GM19351 (cell line): Measurements from ENCODE around the gene FOXO6.

Experiments
- ATAC-seq: cut with Tn5 transposase; IDR thresholded peaks from one replicate; pipeline ENCODE4 v1.9.1; 2021; ENCODE audit warnings: mild to moderate bottlenecking, moderate library complexity; ENCODE audit not compliant: unreplicated experiment

FOXO6 gene

DNA sequence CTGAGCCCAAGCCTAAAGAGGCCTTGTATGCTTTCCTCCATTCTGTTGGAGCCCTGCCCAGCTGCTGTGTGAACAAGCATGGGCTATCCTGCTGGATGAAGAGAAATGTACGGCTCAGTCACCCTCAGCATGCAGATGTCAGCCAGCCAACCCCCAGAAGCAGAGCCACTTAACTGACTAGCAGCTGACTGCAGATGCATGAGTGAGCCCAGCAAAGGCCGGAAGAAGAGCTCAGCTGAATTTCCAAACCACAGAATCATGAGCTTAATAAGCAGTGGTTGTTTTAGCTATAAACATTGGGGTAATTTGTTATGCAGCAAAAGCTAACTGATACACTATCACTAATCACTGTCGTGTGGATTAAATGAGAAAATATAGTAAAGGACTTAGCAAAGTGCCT lies 39.0 kb downstream of the FOXO6 start:
- no peak for ATAC-seq

DNA sequence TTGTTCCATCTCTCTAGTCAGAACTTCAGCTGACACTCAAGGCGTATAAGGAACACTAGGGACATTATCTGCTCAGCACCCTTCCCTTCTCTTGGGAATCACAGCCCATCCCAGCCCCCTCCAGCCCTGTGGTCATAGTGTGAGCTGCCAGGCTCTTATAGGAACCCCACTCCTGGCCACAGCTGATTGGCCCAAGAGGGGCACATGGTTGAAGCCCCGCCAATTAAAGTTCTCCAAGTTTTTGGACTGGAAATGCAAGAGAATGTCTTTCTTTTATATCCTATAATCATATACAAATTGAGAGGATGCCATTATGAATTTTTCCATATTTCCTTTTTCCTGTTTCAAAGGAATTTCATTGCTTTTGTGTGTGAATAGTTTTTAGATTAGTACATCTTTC lies 40.7 kb downstream of the FOXO6 start:
- ATAC-seq = no peak

DNA sequence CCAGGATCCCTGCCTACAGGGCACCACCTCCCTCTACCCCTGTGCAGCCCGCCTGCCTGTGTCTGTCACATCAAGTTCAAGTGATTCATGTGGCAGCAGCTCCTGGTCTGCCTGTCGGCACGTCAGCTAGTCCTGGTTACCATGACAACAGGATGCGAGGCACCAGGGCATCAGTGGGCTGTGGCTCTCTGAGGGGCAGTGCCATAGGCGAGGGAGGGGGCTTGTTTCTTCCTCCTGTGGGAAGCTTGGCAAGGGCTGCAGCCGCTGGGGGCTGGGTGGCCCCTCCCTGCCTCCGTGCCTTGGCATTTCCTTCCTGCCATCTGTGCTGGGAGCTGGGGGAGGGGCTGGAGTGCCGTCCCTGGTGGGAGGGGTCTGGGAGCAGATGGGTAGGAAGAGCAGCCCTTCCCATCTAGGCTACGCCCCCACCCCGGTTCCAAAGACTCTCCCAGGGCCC lies 43.1 kb downstream of the FOXO6 start:
- ATAC-seq = no peak

DNA sequence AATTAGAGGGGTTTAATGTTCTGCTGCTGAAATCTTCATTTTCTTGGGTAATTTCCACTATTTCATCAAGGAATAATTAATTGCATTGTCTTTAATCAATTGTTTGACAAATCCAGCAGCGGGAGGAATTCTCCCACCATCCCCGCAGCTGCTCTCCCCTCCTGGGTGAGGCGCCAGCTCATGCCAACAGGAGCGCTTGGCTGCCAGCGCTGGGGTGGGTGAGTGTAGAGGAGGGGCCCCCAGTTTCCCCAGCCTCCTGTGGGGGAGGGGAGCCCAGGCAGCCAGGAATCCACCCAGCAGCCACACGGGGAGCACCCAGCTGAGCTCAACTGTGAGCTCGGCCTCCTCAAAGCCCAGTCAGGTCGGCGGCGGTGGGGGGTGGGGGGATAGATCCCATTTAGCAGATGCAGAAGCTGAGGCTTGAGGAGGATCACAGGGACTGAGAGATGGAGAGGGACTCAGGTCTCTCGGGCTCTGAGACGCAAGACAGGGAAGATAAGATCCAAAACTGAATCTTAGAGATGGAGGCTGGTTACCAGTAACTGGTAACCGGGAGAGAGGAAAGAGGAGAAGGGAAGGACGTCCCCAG lies 46.5 kb downstream of the FOXO6 start:
- no peak for ATAC-seq

DNA sequence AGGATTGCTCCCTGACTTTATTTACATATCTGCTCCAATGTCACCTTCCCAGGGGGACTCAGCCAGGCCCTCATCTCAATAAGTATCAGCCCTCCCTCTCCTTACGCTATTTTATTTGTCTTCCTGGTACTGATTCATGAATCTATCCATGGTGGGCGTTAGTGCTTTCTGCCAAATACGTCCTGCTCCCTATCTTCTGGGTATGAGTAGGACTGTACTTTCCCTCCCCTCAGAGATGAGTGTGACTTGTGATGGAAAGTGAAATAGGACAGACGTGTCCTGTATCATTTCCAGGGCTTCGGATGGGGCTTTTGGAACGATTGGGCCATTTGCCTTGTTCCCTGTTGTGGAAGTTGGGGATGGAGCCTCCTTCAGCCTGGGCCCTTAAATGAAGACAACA lies 47.5 kb downstream of the FOXO6 start:
- ATAC-seq = no peak

DNA sequence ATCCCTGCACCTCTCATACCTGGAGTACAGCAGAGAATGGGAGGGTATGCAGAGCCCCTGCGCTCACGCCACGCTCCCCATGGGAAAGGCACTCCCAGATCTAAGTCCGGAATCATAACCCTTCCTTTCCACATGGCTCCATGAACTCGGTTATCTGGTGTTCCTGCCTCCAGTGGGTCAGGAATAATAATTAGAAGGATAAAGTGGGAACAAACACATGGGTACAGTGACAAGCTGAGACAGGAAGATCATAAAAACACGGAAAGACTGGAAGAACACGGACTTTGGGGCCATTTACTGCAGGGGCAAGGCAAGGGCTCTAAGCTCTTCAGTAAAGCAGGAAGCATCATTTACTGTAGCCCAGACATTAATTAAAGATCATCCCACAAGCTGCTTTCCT lies 48.6 kb downstream of the FOXO6 start:
- ATAC-seq = no peak

DNA sequence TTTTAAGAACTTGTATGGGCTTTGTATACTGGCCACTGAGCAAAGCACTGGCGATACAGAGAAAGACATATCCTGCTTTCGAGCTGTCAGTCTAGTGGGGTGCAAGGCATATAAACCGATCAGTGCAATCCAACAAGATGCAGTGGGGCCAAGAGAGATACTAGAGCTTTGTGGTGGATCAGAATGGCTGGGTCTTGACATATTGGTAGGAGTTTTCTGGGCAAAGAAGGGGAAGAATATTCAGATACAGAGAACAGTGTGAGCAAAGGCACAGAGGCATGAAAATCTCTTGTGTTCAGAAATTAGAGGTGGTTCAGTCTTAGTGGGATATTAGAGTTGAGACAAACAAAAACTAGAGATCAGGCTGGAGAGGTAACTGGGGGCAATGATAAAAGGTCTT lies 49.2 kb downstream of the FOXO6 start:
- ATAC-seq = no peak

DNA sequence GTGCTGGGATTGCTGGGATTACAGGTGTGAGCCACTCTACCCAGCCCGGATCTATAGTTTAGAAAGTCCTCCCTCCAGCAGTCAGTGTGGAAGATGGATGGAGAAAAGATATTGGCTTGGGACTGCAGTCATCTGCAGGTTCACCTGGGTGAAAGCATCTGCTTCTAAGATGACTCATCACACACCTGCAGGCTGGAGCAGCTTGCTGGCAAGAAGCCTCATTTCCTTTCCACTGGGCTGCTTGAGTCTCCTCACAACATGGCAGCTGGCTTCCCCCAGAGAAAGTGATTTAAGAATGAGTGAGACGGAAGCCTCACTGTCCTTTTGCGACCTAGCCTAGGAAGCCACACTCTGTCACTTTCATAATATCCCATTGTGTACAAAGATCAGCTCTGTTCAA lies 50.0 kb downstream of the FOXO6 start:
- ATAC-seq = no peak

DNA sequence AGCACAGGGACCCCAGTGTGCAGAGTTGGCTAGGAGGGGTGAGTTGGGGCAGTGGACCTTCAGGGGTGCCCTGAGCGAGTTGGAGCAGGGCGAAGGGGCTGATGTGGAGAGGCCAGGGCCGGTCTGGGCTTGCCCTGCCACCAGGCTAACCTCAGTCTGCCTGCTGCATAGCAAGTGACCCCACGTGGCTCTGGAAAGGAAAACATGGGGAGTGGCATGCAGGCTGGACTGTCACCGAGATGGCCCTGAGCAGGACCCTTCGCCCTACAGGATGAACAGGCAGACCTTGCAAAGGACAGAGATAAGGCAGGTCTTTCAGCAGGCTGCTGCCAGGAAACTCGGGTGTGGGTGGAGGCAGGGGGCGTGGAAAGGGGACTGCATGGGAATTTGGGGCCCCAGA lies 51.5 kb downstream of the FOXO6 start:
- no peak for ATAC-seq

DNA sequence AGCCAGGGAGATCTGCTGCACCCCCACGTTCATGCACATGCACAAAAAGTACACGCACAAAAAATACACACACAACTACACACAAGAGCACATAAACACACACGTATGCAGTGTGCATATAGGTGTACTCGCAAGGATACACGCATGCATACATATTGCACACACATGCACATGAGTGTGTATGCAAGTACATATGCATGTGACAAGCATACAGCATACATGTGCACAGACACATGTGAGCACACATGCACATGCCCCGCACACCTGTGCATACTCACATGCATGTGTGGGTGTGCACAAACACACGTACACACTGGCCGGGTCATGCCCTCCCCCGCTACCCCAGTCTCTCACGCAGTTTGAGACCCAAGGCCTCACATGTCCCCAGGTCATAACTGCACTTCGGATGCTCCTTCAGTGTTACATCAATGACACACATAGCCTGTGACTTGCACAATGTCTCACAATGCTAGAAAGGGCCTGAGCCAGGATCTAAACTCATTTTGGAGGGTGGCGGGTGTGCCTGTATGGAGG lies 52.6 kb downstream of the FOXO6 start:
- ATAC-seq = no peak

DNA sequence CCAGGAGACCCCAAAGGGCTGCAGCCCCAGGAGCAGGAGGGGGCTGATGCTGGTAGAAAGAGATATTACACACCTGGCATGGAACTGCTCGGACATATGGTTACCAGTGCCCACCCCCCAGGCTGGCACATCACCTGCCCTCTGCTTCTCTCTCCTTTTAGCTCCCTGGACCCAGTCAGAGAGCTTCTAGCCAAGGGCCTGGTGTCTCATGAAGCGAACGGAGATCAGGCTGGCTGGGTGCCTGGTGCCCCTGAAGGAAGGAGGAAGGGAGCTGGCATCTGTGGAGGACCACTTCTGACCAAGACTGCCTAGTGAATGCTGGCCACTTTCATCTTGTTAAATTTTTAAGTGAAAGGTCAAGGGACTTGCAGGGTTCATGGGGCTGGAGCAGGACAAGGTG lies 53.1 kb downstream of the FOXO6 start:
- no peak for ATAC-seq

DNA sequence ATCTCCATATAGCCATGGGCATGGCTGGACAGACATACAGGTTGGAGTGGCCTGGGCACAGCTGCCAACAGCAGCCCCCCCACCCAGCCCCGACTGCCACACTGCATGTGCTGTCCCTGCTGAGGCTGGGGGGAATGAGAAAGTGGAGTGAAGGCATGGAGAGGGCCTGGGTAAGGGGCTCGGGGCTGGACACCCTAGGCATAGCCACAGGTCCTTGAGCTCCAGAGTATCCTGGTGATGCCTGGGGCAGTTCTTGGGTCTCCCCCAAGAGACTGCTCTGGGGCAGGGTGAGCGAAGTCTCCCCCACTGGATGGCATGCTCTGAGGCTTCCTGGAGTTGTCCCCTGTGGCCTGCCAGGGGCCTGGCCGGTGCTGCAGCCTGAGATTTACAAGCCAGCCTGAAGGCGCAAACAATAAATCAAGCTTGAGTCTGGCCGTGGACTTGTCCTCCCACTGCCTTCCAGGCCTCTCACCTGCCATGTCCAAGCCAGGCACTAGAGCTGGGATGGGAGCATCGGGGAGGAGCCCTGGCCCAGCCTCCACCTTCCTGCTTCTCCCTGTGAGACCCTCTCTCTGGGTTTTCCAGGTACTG lies 53.6 kb downstream of the FOXO6 start:
- ATAC-seq = no peak

DNA sequence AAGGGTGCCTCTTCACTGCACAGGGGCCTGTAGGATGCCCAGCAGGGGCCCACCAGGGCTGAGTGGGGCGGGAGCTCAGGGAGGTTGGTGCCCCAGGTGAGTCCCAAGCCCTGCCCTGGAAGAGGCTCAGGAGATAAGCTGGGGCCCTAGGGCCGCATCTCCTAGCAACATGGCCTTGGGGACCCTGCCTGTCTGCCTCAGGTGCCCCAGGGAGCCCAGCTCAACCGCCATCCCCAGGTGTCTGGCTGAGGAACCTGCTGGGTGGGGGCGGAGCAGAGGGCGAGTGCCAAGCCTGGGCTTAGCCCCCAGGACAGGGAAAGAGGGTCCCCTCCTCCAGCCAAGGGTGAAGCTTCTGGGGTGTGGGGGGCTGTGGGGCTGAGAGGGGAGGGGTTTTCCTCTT lies 54.8 kb downstream of the FOXO6 start:
- ATAC-seq = no peak

DNA sequence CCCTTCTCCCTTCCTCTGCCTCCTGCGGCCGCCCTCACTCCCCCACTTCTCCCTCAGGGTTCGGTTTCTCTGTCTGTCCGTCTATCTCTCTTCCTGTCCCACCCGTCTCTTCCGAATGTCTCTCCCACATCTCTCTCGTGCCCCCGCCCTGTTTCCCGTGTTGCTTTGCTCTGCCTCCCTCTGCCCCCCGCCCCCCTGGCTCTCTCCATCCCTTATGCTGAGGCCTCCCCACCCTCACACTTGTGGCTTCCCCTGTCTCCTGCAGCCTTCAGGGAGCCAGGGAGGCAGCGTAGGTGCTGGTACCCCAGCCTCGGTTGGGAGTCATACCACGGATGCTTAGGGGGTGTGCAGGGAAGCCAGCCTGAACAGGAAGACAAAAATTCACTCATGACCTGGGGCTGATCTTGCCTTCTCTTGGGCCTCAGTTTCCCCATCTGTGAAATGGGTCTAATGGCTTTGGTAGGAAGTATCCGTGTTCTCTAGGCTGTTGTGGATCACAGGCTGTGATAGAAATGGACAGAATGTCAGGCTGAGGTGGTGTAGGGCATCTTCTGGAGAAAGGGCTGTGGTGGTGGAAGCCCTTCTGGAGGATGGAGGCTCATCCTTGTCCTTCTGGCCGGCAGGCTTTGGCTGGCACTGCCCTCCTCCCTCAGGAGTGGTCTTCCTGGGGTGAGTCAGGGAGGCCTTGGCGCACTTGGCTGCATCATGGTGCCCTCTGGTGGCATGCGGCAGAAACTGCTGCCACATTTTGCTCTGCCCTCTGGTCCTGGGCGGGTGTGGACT lies 55.5 kb downstream of the FOXO6 start:
- no peak for ATAC-seq

DNA sequence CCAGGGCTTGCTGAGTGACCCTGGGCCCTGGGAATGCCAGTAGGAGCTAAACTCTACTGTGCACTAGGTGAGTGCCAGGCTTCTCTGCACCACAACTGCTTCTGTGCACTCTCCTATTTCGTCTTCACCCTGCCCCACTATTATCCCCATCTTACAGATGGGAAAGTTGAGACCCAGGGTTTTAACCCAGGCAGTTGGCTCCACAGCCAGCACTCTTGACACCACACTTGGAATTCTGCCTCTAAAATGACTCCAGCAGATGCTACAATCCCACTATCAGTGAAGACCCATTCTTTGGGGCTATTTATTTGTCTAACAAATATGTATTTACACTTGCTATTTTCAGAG lies 56.1 kb downstream of the FOXO6 start:
- ATAC-seq = no peak

DNA sequence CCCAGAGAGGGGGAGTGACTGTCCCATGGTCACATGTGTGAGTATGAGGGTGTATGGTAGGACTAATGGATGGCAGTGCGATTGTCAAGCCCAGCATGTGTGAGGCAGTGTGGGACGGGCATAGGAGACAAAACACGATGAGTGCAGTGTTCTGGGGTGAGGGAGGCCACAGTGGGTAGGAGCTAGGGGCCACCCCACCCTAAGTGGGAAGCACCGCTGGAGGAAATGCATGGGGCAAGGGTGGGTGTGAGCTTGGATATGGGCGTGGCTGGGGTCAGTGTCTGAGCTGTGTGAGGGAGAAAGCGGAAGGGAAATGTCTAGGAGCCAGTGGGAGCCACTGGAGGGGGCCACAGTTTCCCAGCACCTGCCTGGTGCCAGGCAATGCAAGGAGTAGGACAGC lies 56.5 kb downstream of the FOXO6 start:
- no peak for ATAC-seq

DNA sequence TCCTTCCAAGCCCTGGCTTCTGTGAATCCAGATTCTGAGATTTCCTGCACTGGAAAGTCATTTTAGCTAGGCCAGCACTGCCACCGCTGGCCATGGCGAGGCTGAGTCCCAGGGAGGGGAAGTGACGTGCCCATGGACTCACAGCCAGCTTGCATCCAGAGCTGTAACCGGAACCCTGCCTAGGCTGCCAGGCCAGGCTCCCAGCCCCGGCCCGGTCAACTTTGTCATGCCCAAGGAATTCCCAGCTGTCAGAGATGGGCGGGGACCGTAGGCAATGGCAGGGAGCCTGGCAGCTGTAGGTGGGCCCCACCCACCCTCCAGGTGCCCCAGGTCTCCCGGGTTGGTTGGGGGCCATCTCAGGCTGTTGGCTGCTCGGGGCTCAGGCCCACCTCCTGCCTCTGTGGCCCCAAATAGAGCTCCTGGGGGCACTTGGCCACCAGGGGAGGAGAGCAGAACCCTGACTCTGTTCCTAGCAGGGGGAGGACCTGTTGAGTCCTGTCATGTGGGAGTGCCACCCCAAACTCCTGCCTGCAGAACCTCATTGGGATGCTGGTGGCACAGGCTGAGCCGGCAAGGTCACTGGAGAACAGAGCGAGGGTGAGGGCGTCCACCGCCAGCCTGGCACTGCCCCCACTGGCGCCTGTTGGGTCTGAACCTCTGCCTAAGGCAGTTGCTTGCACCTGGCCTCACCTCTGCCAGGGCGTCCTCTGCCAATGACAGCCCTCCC lies 57.8 kb downstream of the FOXO6 start:
- ATAC-seq = no peak

DNA sequence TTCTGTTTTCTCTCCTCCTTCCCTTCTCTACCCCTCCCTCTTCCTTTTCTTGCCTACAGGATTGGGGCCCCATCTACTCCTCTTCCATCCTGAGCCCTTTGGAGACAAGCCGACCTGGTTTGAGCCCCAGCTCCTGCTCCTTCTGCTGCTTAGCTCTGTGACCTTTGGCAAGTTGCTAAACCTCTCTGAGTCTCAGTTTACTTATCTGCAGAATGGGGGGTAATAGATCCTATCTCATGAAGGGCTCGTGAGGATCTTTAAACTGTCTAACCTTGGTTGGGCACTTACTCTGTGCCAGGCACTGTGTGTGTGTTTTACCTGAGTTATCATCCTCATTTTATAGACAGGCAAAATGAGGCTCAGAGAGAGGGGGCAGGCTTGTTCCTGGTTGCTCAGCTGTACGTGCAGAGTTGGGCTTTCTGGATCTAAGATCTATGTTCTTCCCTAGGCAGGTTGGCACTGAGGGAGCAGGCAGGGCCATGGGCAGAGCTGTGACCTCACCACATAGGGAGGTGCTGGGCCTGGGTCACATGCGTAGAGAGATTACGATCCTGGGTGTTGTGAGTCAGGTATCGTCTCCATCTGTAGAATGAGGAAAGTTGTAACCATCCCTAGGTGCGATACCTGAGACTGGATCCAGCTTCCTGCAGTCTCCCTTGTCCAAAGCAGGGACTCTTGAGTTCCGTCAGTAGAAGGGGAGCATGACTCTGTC lies 58.5 kb downstream of the FOXO6 start:
- no peak for ATAC-seq

DNA sequence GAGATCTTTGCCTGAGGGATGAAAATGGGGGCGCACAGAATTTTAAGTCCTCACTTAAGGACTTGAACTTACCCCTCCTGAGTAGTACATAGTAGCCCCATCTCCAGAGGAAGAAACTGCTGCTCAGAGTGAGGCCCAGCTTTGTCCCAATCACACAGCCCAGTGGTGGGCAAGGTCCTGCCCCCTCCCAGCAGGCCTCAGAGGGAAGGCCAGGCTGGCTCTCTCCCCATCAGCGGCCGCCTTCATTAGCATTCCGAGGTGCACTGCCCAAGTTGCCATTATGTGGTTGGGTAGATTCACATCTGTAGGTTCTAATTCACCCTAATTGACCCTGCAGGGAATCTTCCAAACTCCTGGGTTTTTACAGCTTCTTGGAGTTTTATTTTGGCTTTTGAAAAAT lies 59.1 kb downstream of the FOXO6 start:
- ATAC-seq = no peak

DNA sequence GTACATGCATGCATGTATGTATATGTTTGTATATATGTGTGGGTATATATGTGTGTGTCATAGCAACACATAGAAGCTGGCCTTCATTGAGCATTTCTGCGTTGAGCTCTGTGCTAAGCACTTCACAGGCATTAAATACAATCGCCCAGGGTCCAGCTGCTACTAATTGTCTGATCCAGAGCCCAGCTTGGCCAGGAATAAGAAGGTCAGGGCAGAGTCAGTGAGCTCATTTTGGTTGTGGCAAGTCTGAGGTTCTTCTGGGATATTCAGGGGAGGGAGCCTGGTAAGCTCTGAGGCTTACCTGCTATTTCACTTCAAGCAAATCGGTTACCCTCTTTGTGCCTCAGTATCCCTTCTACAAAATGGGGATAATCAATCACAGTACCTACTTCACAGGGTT lies 59.6 kb downstream of the FOXO6 start:
- no peak for ATAC-seq

DNA sequence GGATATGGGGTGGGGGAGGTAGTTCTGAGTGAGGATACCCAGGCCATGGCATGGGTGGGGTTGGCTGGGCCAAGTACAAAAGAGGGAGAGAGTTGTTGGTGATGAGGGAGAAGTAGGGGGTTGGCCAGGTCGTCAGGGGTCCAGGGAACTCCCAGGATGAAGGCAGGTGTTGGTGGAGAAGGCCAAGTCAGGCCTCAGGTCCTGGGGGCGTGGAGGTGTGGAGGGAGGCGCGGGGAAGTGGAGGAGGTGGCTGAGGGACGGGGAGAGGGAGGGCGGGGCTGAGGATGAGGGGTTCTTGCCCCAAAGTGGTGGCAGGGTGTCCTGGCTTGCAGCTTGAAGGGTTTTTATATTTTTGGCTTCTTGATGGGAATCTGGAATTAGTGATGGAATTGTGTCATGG lies 61.1 kb downstream of the FOXO6 start:
- no peak for ATAC-seq
